GM23248 (cell line): ENCODE measurements around the gene PRMT5.
"Not testable (repeated sequence)": the region's sequence is repeated elsewhere in the genome, so short reads cannot be mapped to it uniquely, and the experiment has no call there.

Experiments used
- EZH2 ChIP-seq: fragments of 200-600 bp; sonication (generic); IDR thresholded peaks from 2 replicates; pipeline ENCODE4 v1.6.1; 2018; ENCODE audit warnings: antibody characterized with exemption, mild to moderate bottlenecking; ENCODE audit not compliant: insufficient read depth, poor library complexity, severe bottlenecking
- EZH2phosphoT487 ChIP-seq: fragments of 200-600 bp; sonication (generic); IDR thresholded peaks from 2 replicates; pipeline ENCODE4 v1.6.1; 2018; ENCODE audit warnings: antibody characterized with exemption, moderate library complexity, mild to moderate bottlenecking, low read depth; ENCODE audit not compliant: insufficient read depth

DNA sequence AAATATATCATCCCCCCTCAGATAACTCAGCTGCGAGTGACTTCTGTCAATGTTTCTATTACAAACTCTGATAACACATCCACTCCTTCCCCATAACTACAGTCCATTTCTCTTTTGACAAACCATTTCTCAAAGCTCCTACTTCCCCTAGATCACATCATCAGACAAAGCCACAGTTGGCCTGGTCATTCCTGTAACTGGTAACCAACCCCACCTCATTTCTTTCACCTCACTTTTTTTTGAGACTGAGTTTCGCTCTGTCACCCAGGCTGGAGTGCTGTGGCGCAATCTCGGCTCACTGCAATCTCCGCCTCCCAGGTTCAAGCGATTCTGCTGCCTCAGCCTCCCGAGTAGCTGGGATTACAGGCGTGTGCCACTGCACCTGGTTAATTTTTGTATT, 22.6 kb upstream of the PRMT5 start:
- TF ChIP-seq EZH2phosphoT487, EZH2: not testable (repeated sequence)
